ENCODE measurements around the gene PATJ.
"Not testable (repeated sequence)": the region's sequence is repeated elsewhere in the genome, so short reads cannot be mapped to it uniquely, and the experiment has no call there.

PATJ gene

GRCh38 chr1:62117018-62117750, 374.9 kb downstream of the PATJ start:
- DNase-seq, result no peak

- DNase-seq, result no peak
These were observed 384.5 kb downstream of the PATJ start for GRCh38 chr1:62126579-62127290.

- no peak for DNase-seq
These were observed 386.5 kb downstream of the PATJ start for GRCh38 chr1:62128745-62129144.

- DNase-seq, result peak; percentile 38 to 39
These were observed 388.9 kb downstream of the PATJ start for GRCh38 chr1:62131093-62131725.

- no peak for DNase-seq
These were observed 395.7 kb downstream of the PATJ start for GRCh38 chr1:62138029-62138428.

GRCh38 chr1:62139410-62139809, 397.1 kb downstream of the PATJ start:
- DNase-seq, result no peak

GRCh38 chr1:62140666-62141065, 398.4 kb downstream of the PATJ start:
- DNase-seq, result no peak

- DNase-seq, result no peak
These were observed 400.2 kb downstream of the PATJ start for GRCh38 chr1:62142496-62142895.

- peak; percentile 43 to 56 for DNase-seq
These were observed 402.1 kb downstream of the PATJ start for GRCh38 chr1:62144238-62144831.

GRCh38 chr1:62159940-62160348, 417.7 kb downstream of the PATJ start:
- no peak for DNase-seq

GRCh38 chr1:62161711-62162110, 419.4 kb downstream of the PATJ start:
- DNase-seq, result no peak

- DNase-seq, result not testable (repeated sequence)
These were observed 428.1 kb downstream of the PATJ start for GRCh38 chr1:62170380-62170779.

- peak; percentile 28 to 32 for DNase-seq
These were observed 433.4 kb downstream of the PATJ start for GRCh38 chr1:62175568-62176179.

GRCh38 chr1:62176597-62177312, 434.5 kb downstream of the PATJ start:
- no peak for DNase-seq

GRCh38 chr1:62177621-62178020, 435.3 kb downstream of the PATJ start:
- DNase-seq, result no peak

- no peak for DNase-seq
These were observed 436.1 kb downstream of the PATJ start for GRCh38 chr1:62178372-62178771.

GRCh38 chr1:62180054-62180453, 437.8 kb downstream of the PATJ start:
- not testable (repeated sequence) for DNase-seq

GRCh38 chr1:62180639-62181038, 438.4 kb downstream of the PATJ start:
- no peak for DNase-seq

GRCh38 chr1:62181532-62181931, 439.3 kb downstream of the PATJ start:
- DNase-seq, result no peak

- not testable (repeated sequence) for DNase-seq
These were observed 439.9 kb downstream of the PATJ start for GRCh38 chr1:62182157-62182556.

GRCh38 chr1:62183164-62184020, 441.1 kb downstream of the PATJ start:
- DNase-seq, result not testable (repeated sequence)
